SH-SY5Y (cell line): ENCODE results near the gene CNBD2.

Experiments used
- GATA2 ChIP-seq: IDR thresholded peaks from 2 replicates; pipeline ENCODE4 v1.6.1; 2011; ENCODE audit warnings: mild to moderate bottlenecking, low read depth, low read length
- GATA3 ChIP-seq: IDR thresholded peaks from 2 replicates; pipeline ENCODE4 v1.6.1; 2011; ENCODE audit warnings: low read depth, mild to moderate bottlenecking, low read length, moderate library complexity

Gene CNBD2

GRCh38 chr20:36034875-36035274, 66.5 kb downstream of the CNBD2 start:
- TF ChIP-seq GATA3: no peak
- TF ChIP-seq GATA2: no peak

GRCh38 chr20:36035745-36036144, 67.4 kb downstream of the CNBD2 start:
- TF ChIP-seq GATA3: no peak
- no peak for TF ChIP-seq GATA2

GRCh38 chr20:36036688-36037087, 68.3 kb downstream of the CNBD2 start:
- TF ChIP-seq GATA2 (no peak), GATA3 (no peak)

- TF ChIP-seq GATA2 (no peak), GATA3 (no peak)
These were observed 72.2 kb downstream of the CNBD2 start for GRCh38 chr20:36040571-36040970.

GRCh38 chr20:36043441-36043840, 75.1 kb downstream of the CNBD2 start:
- TF ChIP-seq GATA2: no peak
- TF ChIP-seq GATA3: no peak

GRCh38 chr20:36043892-36044515, 75.6 kb downstream of the CNBD2 start:
- no peak for TF ChIP-seq GATA2

- no peak for TF ChIP-seq GATA3
- no peak for TF ChIP-seq GATA2
These were observed 77.0 kb downstream of the CNBD2 start for GRCh38 chr20:36045373-36045714.

- TF ChIP-seq GATA3 (no peak), GATA2 (no peak)
These were observed 82.3 kb downstream of the CNBD2 start for GRCh38 chr20:36050436-36051317.

- no peak for TF ChIP-seq GATA2
- no peak for TF ChIP-seq GATA3
These were observed 83.1 kb downstream of the CNBD2 start for GRCh38 chr20:36051318-36052116.

GRCh38 chr20:36052117-36052513, 83.7 kb downstream of the CNBD2 start:
- no peak for TF ChIP-seq GATA2
- TF ChIP-seq GATA3: no peak

GRCh38 chr20:36055145-36055544, 86.8 kb downstream of the CNBD2 start:
- TF ChIP-seq GATA2: no peak
- no peak for TF ChIP-seq GATA3

GRCh38 chr20:36060676-36061075, 92.3 kb downstream of the CNBD2 start:
- TF ChIP-seq GATA3: no peak
- no peak for TF ChIP-seq GATA2

GRCh38 chr20:36061754-36062153, 93.4 kb downstream of the CNBD2 start:
- TF ChIP-seq GATA2 (no peak), GATA3 (no peak)

GRCh38 chr20:36062799-36063198, 94.4 kb downstream of the CNBD2 start:
- TF ChIP-seq GATA3 (no peak), GATA2 (no peak)
